ENCODE measurements around the gene PSG7.
"Not testable (repeated sequence)": the region's sequence is repeated elsewhere in the genome, so short reads cannot be mapped to it uniquely, and the experiment has no call there.

PSG7 gene

DNA sequence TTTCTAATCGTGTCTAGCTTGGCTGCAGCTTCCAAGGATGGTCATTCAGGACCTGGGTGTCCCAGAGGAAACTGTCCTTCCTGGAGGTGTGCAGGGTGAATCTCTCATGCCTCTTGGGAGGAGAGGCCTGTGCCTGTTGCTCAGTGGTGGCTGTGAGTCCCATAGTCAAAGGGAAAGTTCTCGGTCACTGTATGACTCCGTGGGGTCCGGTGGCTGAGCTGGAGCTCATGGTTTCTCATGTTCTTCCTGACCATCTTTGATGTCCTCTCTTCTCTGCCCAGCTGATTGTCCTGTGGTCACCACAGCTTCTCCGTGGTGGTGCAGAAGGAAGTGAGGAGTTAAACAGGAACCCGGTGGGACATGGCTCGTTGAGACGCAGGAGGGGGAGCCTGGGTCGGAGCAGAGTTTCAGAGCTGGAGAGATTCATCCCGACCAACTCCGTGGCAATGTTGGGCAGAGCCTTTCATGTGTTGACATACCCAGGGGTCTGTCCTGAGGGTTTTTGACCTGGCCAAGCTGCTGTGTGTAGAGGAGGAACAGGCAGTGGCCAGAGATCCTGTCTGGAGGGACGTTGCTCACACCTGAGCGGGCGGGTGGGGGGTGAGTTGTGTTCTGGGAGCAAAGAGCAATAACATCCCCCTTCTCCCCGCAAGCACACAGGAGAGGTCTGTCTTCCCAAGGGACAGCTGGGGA is 18.5 kb downstream of the PSG7 start:
- not testable (repeated sequence) for H2AK5ac ChIP-seq (ENCODE audit: low read length, severe bottlenecking); H3K4me1 ChIP-seq (ENCODE audit: control insufficient read depth, insufficient read depth, low read depth, low read length); H3K23ac ChIP-seq (ENCODE audit: low read length in 2 of 2); H3K9ac ChIP-seq (ENCODE audit: low read length); H3K27me3 ChIP-seq (ENCODE audit: control insufficient read depth in 1 of 2, insufficient read depth in 1 of 2, low read length in 2 of 2); H3K79me1 ChIP-seq (replicated peaks; ENCODE audit: low read length, poor library complexity, severe bottlenecking); H3K36me3 ChIP-seq (ENCODE audit: control insufficient read depth in 1 of 2, insufficient read depth in 2 of 2, low read depth in 1 of 2, low read length in 2 of 2); H4K8ac ChIP-seq (ENCODE audit: low read length); DNase-seq; H3K27ac ChIP-seq (ENCODE audit: low read length, poor library complexity, severe bottlenecking); H3K4me2 ChIP-seq (ENCODE audit: low read length, poor library complexity, severe bottlenecking); H3K4me3 ChIP-seq (ENCODE audit: insufficient read depth in 1 of 2, low read depth in 1 of 2, low read length in 2 of 2); H2AFZ ChIP-seq (ENCODE audit: low read depth, low read length); H2BK120ac ChIP-seq (ENCODE audit: low read depth, low read length); H3K18ac ChIP-seq (ENCODE audit: low read depth in 1 of 2, low read length in 2 of 2); H3K14ac ChIP-seq (ENCODE audit: low read length in 2 of 2); H3K9me3 ChIP-seq (ENCODE audit: control insufficient read depth, low read length); H2BK15ac ChIP-seq (ENCODE audit: low read depth, poor library complexity, severe bottlenecking); H2BK12ac ChIP-seq (ENCODE audit: low read length in 2 of 2); H3K4ac ChIP-seq (ENCODE audit: low read depth in 1 of 2, low read length in 2 of 2); H2BK5ac ChIP-seq (ENCODE audit: low read depth, low read length, poor library complexity, severe bottlenecking); H4K91ac ChIP-seq (ENCODE audit: low read length)
- WGBS, result 81% methylated on average over 12 of the region's 15 CpGs

DNA sequence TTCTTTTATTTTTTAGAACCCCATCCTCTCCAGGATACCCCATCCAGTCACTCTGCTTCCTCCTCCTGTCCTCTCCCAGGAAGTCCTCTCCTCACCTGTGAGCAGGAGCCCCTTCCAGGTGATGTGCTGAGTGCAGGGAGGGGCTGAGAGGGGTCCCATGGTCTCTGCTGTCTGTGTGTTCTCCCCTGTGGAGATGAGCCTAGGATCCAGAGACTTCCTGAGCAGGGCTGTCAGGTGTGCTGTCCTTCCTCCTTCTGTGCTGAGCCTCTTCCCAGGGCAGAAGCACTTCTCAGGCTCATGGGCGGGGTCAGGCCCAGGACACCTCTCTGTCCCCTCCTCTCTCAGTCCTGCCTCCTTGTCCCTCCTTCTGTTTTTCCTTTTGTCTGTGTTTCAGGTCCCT is 19.4 kb downstream of the PSG7 start, which contains the start of gene PSG6:
Gene PSG6, minus strand, starts transcription at position 261 of the 400 bp plus-strand sequence. Its CDS starts 102 bp downstream, at position 159.
- not testable (repeated sequence) for H2BK5ac ChIP-seq (ENCODE audit: low read depth, low read length, poor library complexity, severe bottlenecking); DNase-seq; H4K8ac ChIP-seq (ENCODE audit: low read length); H3K36me3 ChIP-seq (ENCODE audit: control insufficient read depth in 1 of 2, insufficient read depth in 2 of 2, low read depth in 1 of 2, low read length in 2 of 2); H3K4me1 ChIP-seq (ENCODE audit: control insufficient read depth, insufficient read depth, low read depth, low read length); H3K23ac ChIP-seq (ENCODE audit: low read length in 2 of 2); H3K4me3 ChIP-seq (ENCODE audit: insufficient read depth in 1 of 2, low read depth in 1 of 2, low read length in 2 of 2); H3K18ac ChIP-seq (ENCODE audit: low read depth in 1 of 2, low read length in 2 of 2); H3K27ac ChIP-seq (ENCODE audit: low read length, poor library complexity, severe bottlenecking); H3K79me1 ChIP-seq (replicated peaks; ENCODE audit: low read length, poor library complexity, severe bottlenecking); H3K9ac ChIP-seq (ENCODE audit: low read length); H3K27me3 ChIP-seq (ENCODE audit: control insufficient read depth in 1 of 2, insufficient read depth in 1 of 2, low read length in 2 of 2); H4K91ac ChIP-seq (ENCODE audit: low read length); H3K9me3 ChIP-seq (ENCODE audit: control insufficient read depth, low read length); H2AFZ ChIP-seq (ENCODE audit: low read depth, low read length); H2BK12ac ChIP-seq (ENCODE audit: low read length in 2 of 2); H3K14ac ChIP-seq (ENCODE audit: low read length in 2 of 2); H3K4me2 ChIP-seq (ENCODE audit: low read length, poor library complexity, severe bottlenecking); H3K4ac ChIP-seq (ENCODE audit: low read depth in 1 of 2, low read length in 2 of 2); H2AK5ac ChIP-seq (ENCODE audit: low read length, severe bottlenecking); H2BK15ac ChIP-seq (ENCODE audit: low read depth, poor library complexity, severe bottlenecking); H2BK120ac ChIP-seq (ENCODE audit: low read depth, low read length)
- 25% methylated on average over 1 of the region's 1 CpG for WGBS

DNA sequence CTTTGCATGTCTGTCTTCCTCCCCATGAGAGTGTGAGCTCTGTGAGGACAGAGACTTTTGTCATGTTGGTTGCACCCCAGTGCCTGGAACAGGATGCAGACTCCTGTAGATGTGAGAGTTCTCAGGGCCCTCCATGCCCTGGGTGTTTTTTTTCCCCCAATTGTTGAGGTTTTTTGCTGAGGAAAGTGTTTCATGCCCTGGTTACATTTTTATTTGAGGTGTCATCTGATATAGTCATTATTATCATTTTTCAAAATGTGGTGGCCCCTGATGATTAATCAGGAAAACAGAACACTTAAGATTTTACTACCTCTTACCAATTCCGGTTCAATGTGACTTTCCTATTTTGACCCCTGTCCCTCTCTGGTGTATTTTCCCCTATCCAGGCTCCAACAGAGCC is 20.1 kb downstream of the PSG7 start:
- not testable (repeated sequence) for H2AK5ac ChIP-seq (ENCODE audit: low read length, severe bottlenecking); H3K14ac ChIP-seq (ENCODE audit: low read length in 2 of 2); H3K23ac ChIP-seq (ENCODE audit: low read length in 2 of 2); H3K9ac ChIP-seq (ENCODE audit: low read length); H2BK5ac ChIP-seq (ENCODE audit: low read depth, low read length, poor library complexity, severe bottlenecking); DNase-seq; H3K27me3 ChIP-seq (ENCODE audit: control insufficient read depth in 1 of 2, insufficient read depth in 1 of 2, low read length in 2 of 2); H3K4ac ChIP-seq (ENCODE audit: low read depth in 1 of 2, low read length in 2 of 2); H2AFZ ChIP-seq (ENCODE audit: low read depth, low read length); H4K8ac ChIP-seq (ENCODE audit: low read length); H3K36me3 ChIP-seq (ENCODE audit: control insufficient read depth in 1 of 2, insufficient read depth in 2 of 2, low read depth in 1 of 2, low read length in 2 of 2); H3K4me2 ChIP-seq (ENCODE audit: low read length, poor library complexity, severe bottlenecking); H3K79me1 ChIP-seq (replicated peaks; ENCODE audit: low read length, poor library complexity, severe bottlenecking); H3K4me1 ChIP-seq (ENCODE audit: control insufficient read depth, insufficient read depth, low read depth, low read length); H3K9me3 ChIP-seq (ENCODE audit: control insufficient read depth, low read length); H2BK120ac ChIP-seq (ENCODE audit: low read depth, low read length); H2BK12ac ChIP-seq (ENCODE audit: low read length in 2 of 2); H4K91ac ChIP-seq (ENCODE audit: low read length); H3K18ac ChIP-seq (ENCODE audit: low read depth in 1 of 2, low read length in 2 of 2); H3K4me3 ChIP-seq (ENCODE audit: insufficient read depth in 1 of 2, low read depth in 1 of 2, low read length in 2 of 2); H3K27ac ChIP-seq (ENCODE audit: low read length, poor library complexity, severe bottlenecking); H2BK15ac ChIP-seq (ENCODE audit: low read depth, poor library complexity, severe bottlenecking)
- WGBS, result 77% methylated on average over 1 of the region's 1 CpG

DNA sequence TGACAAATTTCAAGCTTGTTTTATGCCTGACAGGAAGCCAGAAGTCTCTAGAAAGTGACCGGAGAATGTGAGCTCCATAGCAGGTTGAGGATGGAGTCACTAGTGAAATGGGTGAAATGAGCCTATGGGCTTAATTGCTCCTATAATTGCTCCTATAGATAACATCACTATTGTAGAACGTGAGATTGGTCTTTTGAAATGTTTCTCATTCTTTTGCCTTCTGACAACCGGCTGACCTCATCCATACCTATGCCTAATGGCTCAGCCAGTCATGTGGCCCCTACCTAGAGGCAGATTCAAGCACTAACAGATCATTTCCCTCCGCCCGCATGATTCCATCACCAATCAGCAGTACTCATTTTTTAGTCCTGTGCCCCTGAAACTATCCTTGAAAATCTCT is 23.5 kb downstream of the PSG7 start:
- not testable (repeated sequence) for H4K91ac ChIP-seq (ENCODE audit: low read length); H3K4me3 ChIP-seq (ENCODE audit: insufficient read depth in 1 of 2, low read depth in 1 of 2, low read length in 2 of 2); H3K9me3 ChIP-seq (ENCODE audit: control insufficient read depth, low read length); H3K14ac ChIP-seq (ENCODE audit: low read length in 2 of 2); H3K79me1 ChIP-seq (replicated peaks; ENCODE audit: low read length, poor library complexity, severe bottlenecking); H3K9ac ChIP-seq (ENCODE audit: low read length); H3K23ac ChIP-seq (ENCODE audit: low read length in 2 of 2); H2BK5ac ChIP-seq (ENCODE audit: low read depth, low read length, poor library complexity, severe bottlenecking); H3K4me1 ChIP-seq (ENCODE audit: control insufficient read depth, insufficient read depth, low read depth, low read length); H2BK15ac ChIP-seq (ENCODE audit: low read depth, poor library complexity, severe bottlenecking); H3K27ac ChIP-seq (ENCODE audit: low read length, poor library complexity, severe bottlenecking); H3K4me2 ChIP-seq (ENCODE audit: low read length, poor library complexity, severe bottlenecking); H2AK5ac ChIP-seq (ENCODE audit: low read length, severe bottlenecking); DNase-seq; H2BK12ac ChIP-seq (ENCODE audit: low read length in 2 of 2); H3K4ac ChIP-seq (ENCODE audit: low read depth in 1 of 2, low read length in 2 of 2); H4K8ac ChIP-seq (ENCODE audit: low read length); H2BK120ac ChIP-seq (ENCODE audit: low read depth, low read length); H2AFZ ChIP-seq (ENCODE audit: low read depth, low read length); H3K36me3 ChIP-seq (ENCODE audit: control insufficient read depth in 1 of 2, insufficient read depth in 2 of 2, low read depth in 1 of 2, low read length in 2 of 2); H3K18ac ChIP-seq (ENCODE audit: low read depth in 1 of 2, low read length in 2 of 2); H3K27me3 ChIP-seq (ENCODE audit: control insufficient read depth in 1 of 2, insufficient read depth in 1 of 2, low read length in 2 of 2)
- 79% methylated on average over 5 of the region's 5 CpGs for WGBS
